LNCAP (cell line): Measurements from ENCODE around the gene STK4.

ENCODE experiments used
- TF ChIP-seq, protein P1 (sequence below): fragments of 450-650 bp; IDR thresholded peaks from 2 replicates; pipeline ENCODE4 v1.5.1; 2017; ENCODE audit warnings: mild to moderate bottlenecking

STK4 gene

DNA sequence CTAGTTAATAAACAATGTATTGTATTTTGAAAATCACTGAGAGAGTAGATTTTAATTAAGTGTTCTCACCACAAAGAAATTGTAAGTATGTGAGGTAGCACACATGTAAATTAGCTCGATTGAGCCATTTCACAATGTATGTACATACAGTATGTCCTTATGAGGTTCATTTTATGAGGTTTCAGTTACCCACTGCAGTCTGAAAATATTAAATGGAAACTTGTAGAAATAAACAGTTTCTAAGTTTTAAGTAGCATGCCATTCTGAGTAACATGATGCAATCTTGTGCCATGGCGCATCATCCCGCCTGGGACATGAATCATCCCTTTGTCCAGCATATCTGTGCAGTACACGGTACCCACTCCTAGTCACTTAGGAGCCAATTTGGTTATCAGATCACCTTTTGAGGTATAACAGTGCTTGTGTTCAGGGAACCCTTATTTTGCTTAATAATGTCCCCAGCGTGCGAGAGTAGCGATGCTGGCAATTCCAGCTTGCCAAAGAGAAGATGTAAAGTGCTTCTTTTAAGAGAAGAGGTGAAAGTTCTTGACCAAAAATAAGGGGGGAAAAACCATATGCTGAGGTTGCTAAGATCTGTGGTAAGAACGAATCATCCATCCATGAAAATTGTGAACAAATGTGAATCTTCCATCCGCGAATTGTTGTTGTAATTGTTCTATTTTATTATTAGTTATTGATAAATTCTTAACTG, 69.9 kb downstream of the STK4 start:
- TF ChIP-seq, protein P1, sequence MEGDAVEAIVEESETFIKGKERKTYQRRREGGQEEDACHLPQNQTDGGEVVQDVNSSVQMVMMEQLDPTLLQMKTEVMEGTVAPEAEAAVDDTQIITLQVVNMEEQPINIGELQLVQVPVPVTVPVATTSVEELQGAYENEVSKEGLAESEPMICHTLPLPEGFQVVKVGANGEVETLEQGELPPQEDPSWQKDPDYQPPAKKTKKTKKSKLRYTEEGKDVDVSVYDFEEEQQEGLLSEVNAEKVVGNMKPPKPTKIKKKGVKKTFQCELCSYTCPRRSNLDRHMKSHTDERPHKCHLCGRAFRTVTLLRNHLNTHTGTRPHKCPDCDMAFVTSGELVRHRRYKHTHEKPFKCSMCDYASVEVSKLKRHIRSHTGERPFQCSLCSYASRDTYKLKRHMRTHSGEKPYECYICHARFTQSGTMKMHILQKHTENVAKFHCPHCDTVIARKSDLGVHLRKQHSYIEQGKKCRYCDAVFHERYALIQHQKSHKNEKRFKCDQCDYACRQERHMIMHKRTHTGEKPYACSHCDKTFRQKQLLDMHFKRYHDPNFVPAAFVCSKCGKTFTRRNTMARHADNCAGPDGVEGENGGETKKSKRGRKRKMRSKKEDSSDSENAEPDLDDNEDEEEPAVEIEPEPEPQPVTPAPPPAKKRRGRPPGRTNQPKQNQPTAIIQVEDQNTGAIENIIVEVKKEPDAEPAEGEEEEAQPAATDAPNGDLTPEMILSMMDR: no peak

DNA sequence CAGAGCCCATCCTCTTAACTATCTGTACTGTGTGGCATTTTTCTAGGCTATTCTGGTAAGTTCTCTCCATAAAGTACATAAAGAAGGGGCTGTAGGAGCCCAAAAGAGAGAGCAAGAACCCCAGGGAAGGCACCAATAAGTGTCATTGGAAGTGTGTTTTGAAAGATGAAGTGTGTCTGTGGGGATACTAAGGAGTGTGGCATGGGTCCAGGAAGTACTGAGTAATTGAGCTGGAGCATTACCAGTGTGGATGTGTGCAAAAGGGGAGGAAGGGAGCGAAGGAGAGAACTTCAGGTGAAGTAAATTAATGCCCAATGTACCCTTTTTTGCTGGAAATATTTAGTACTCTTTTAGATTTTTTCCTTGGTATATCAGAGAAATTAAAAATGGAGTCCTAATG, 70.7 kb downstream of the STK4 start:
- TF ChIP-seq, protein P1: no peak

DNA sequence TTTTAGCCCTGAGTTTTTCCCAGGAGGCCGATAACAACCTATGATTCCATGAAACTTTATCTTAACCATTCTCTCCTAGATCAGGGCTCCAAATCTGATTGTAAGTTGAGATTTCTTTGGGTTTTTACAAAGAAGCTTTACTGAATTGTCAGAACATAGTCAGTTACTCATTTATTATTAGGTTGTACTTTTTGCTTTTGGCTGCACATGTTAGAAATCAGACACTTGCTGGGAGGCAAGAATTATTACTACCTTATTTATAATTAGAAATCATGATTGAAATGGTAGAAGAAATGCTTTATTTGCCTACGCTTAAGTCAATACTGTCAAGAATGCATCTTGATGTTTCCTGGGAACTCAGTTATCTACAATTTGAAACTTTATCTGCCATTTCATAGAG, 71.3 kb downstream of the STK4 start:
- TF ChIP-seq, protein P1: no peak

DNA sequence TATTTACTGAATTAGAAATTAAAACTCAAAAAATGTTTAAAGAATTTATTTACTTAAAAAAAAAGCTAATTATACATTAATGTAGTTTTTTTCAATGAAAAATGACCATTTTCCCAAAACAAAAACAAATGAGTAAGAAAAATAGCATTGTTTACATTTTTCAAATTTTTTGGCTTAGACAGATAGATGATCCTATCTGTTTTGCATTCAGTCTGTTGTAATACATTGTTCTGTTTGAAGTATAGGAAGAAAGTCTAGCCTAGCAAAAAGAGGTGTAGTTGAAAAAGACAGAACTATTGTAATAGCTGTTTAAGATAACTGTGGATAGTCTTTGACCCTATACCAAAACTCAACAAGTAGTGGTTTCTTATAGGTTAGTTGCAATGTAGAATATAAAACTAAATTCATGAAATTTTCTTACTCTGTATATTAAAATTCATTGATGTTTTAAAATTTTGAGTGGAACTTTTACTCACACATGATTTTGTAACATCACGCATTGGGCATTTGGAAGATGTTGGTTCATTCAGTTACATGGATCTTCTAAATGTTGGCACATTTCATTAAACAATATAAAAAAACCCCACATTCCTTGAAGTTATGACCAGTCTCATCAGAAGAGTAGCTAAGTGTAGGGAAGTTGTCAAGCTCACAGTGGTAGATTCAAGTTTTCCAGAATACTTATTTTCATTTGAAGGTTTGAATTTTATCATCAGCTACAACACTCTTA, 72.6 kb downstream of the STK4 start:
- TF ChIP-seq, protein P1: no peak

DNA sequence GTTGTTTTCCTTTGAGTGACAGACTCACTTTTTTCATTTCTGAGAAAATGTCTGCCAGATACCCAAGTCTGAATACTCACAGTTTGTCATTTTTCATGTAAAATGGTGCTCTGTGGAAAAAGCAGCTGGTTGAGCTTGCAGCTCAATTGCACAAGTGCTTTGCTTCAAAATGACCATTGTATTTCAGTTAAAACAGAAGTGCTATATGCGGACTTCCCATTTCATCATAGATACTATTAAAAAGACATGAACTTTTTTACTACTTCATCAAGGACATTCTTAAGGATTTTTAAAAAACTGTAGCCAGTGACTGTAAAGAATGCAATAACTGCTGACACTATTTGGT, 73.1 kb downstream of the STK4 start:
- TF ChIP-seq, protein P1: no peak

DNA sequence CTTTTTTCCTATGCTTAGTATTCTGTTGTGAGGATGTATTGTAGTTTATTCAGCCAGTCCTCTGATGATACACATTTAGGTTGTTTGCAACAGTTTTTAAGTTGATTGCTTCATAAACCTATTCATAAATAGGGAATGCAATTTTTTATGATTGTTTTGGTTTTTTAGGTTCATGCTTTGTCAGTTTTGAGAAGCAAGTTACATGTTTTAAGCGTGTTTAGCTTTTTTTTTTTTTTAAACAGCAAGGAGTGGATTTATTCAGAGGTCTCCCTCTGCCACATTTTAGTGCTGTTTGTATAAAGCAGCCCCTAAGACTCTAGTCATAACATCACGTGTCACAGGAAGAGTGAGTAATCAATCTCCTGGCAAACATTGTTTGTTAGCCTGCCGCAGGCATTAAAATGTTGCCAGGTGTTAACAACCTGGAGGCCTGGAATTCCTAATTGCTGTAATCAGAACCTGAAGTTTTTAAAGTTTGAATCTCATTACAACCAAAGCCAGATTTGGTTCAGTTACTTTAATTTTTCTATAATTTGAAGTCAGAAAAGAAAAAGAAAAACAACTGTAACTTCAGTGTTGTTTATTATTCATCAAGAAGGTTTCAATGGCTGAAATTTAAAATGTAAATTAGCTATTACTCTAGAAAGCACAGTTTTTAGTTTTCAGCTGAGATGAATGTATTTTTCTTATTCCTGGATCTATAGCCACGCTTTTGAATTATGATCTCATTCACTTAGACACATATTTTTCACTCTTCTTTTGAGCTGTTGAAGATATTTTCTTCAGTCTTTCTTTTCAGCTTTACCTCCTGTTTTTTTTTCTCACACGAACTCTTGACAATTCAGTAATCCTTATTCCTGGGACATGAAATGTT, 75.4 kb downstream of the STK4 start:
- TF ChIP-seq, protein P1: no peak

DNA sequence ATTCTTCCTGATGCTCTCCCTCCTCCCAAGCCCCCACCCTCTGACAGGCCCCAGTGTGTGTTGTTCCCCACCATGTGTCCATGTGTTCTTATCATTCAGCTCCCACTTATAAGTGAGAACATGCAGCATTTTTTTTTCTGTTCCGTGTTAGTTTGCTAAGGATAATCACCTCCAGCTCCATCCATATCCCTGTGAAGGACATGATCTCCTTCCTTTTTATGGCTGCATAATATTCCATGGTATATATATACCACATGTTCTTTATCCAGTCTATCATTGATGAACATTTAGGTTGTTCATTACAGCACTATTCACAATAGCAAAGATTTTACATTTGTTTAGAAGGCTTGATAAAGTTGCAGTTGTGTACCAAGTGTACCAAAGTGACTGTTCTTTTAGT, 76.7 kb downstream of the STK4 start:
- TF ChIP-seq, protein P1: no peak
